ENCODE data around the gene SEPTIN7. TPM values are rescaled to one million over a fixed set of nuclear protein-coding genes. Genes with fewer than 3 reads are reported as not detected.
A peak's percentile ranks its signal among the peaks of the same experiment; 100 is the strongest.

Gene SEPTIN7
- polyA plus RNA-seq, 2 donors: 92.6 to 116 TPM

DNA sequence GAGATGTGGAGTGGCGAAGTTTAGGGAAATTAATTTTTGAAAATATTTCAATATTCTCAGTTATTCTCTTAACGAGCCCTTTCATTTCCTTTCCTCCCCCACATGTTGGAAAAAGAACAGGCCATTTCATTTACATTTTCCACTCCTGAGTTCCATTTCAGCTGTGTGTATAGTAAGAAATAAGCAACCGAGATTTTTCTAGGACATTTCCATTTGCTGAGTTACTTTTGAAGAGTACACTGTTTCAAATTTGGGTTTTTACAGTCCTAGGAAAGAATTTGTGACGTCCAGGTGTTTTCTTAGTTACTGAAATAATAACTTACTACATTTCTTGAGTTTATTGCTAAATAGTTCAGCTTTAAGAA lies 1.2 kb downstream of the SEPTIN7 start:
- Histone ChIP-seq H3K4me3 (ENCODE audit: low read depth in 1 of 2, low read length in 2 of 2) (peak overlapping the region; percentile 72 to 87), H3K27me3 (ENCODE audit: control insufficient read depth in 1 of 2, insufficient read depth in 2 of 2, low read length in 2 of 2) (no peaks in the 10 kb centered on the region), H3K36me3 (ENCODE audit: control insufficient read depth in 2 of 2, insufficient read depth in 2 of 2, low read length in 1 of 2) (no peaks in the 10 kb centered on the region), H3K4me1 (ENCODE audit: control insufficient read depth in 2 of 2, insufficient read depth in 2 of 2, low read length in 1 of 2) (no peaks in the 10 kb centered on the region), H3K27ac (ENCODE audit: low read depth in 2 of 2, low read length in 1 of 2) (peak overlapping the region; percentile 97), H3K9me3 (ENCODE audit: control insufficient read depth in 2 of 2, insufficient read depth in 1 of 2, low read depth in 1 of 2, low read length in 1 of 2) (no peaks in the 10 kb centered on the region)
- WGBS, 2 donors: 0% methylated on average over 4 of the region's 4 CpGs

DNA sequence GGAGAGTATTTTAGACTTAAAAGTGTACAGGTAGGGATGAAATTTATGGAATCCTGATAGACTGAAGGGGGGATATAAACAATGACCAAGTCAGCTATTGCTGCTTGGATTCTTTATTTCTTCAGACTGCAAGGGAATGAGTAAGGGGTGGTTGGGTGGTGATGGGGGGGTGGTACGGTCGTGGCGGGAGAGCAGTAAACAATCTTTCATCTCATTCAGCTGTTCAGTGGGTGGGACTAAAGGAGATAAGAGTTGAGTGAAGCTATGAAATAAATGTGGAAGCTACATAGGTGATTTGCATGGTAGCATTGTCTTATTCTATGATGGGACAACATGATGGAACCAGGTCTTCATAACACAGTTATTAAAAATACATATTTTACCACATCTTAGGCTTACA lies 1.8 kb downstream of the SEPTIN7 start:
- Histone ChIP-seq H3K9me3 (ENCODE audit: control insufficient read depth in 2 of 2, insufficient read depth in 1 of 2, low read depth in 1 of 2, low read length in 1 of 2) (no peaks in the 10 kb centered on the region), H3K27me3 (ENCODE audit: control insufficient read depth in 1 of 2, insufficient read depth in 2 of 2, low read length in 2 of 2) (no peaks in the 10 kb centered on the region), H3K36me3 (ENCODE audit: control insufficient read depth in 2 of 2, insufficient read depth in 2 of 2, low read length in 1 of 2) (no peaks in the 10 kb centered on the region), H3K4me1 (ENCODE audit: control insufficient read depth in 2 of 2, insufficient read depth in 2 of 2, low read length in 1 of 2) (no peaks in the 10 kb centered on the region), H3K27ac (ENCODE audit: low read depth in 2 of 2, low read length in 1 of 2) (no peak overlapping the region), H3K4me3 (ENCODE audit: low read depth in 1 of 2, low read length in 2 of 2) (peak overlapping the region in 1 of 2 donors; percentile 87)
- 6 to 18% methylated on average over 3 of the region's 3 CpGs for WGBS, 2 donors

DNA sequence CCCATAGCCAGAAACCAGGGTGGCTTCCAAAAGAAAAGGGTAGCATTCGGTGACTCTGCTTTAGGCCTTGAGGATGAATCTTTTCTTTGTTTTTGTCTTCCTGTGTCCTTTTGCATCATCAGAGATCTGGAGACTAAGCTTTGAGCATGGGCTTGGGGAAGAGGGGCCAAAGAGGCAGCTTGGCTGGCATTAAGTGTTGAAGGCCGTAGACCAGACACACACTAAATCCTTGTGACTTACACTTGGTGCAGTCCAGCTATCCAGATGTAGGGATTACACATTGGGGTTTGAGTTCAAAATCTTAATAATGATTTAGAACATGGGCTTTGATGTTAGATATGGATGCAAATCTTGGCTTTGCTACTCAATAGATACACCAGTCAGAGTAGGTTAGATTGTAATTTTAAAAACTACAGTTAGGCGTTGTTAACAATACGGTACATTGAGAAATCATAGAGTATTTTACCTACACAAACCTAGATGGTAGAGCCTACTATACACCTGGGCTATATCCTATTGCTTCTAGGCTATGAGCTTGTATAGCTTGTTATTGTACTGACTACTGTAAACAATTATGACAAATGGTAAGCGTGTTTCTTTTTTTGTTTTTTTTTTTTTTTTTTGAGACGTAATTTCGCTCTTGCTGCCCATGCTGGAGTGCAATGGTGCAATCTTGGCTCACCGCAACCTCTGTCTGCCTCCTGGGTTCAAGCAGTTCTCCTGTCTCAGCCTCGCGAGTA lies 3.5 kb downstream of the SEPTIN7 start:
- Histone ChIP-seq H3K36me3 (ENCODE audit: control insufficient read depth in 2 of 2, insufficient read depth in 2 of 2, low read length in 1 of 2) (no peaks in the 10 kb centered on the region), H3K9me3 (ENCODE audit: control insufficient read depth in 2 of 2, insufficient read depth in 1 of 2, low read depth in 1 of 2, low read length in 1 of 2) (no peaks in the 10 kb centered on the region), H3K27ac (ENCODE audit: low read depth in 2 of 2, low read length in 1 of 2) (no peak overlapping the region), H3K27me3 (ENCODE audit: control insufficient read depth in 1 of 2, insufficient read depth in 2 of 2, low read length in 2 of 2) (no peaks in the 10 kb centered on the region), H3K4me3 (ENCODE audit: low read depth in 1 of 2, low read length in 2 of 2) (no peak overlapping the region), H3K4me1 (ENCODE audit: control insufficient read depth in 2 of 2, insufficient read depth in 2 of 2, low read length in 1 of 2) (no peaks in the 10 kb centered on the region)
- 93 to 94% methylated on average over 10 of the region's 10 CpGs for WGBS, 2 donors

- Histone ChIP-seq H3K4me1 (ENCODE audit: control insufficient read depth in 2 of 2, insufficient read depth in 2 of 2, low read length in 1 of 2) (no peaks in the 10 kb centered on the region), H3K36me3 (ENCODE audit: control insufficient read depth in 2 of 2, insufficient read depth in 2 of 2, low read length in 1 of 2) (no peaks in the 10 kb centered on the region), H3K4me3 (ENCODE audit: low read depth in 1 of 2, low read length in 2 of 2) (no peak overlapping the region), H3K27ac (ENCODE audit: low read depth in 2 of 2, low read length in 1 of 2) (no peak overlapping the region), H3K27me3 (ENCODE audit: control insufficient read depth in 1 of 2, insufficient read depth in 2 of 2, low read length in 2 of 2) (no peaks in the 10 kb centered on the region), H3K9me3 (ENCODE audit: control insufficient read depth in 2 of 2, insufficient read depth in 1 of 2, low read depth in 1 of 2, low read length in 1 of 2) (no peaks in the 10 kb centered on the region)
- 44 to 50% methylated on average over 3 of the region's 3 CpGs for WGBS, 2 donors
These were observed 5.0 kb downstream of the SEPTIN7 start for GRCh38 chr7:35805876-35806275.

GRCh38 chr7:35816514-35816913 lies 15.7 kb downstream of the SEPTIN7 start:
- Histone ChIP-seq H3K27me3 (ENCODE audit: control insufficient read depth in 1 of 2, insufficient read depth in 2 of 2, low read length in 2 of 2) (no peaks in the 10 kb centered on the region), H3K27ac (ENCODE audit: low read depth in 2 of 2, low read length in 1 of 2) (no peak overlapping the region), H3K36me3 (ENCODE audit: control insufficient read depth in 2 of 2, insufficient read depth in 2 of 2, low read length in 1 of 2) (no peaks in the 10 kb centered on the region), H3K4me1 (ENCODE audit: control insufficient read depth in 2 of 2, insufficient read depth in 2 of 2, low read length in 1 of 2) (no peaks in the 10 kb centered on the region), H3K9me3 (ENCODE audit: control insufficient read depth in 2 of 2, insufficient read depth in 1 of 2, low read depth in 1 of 2, low read length in 1 of 2) (no peaks in the 10 kb centered on the region), H3K4me3 (ENCODE audit: low read depth in 1 of 2, low read length in 2 of 2) (no peak overlapping the region)
- 55 to 82% methylated on average over 1 of the region's 1 CpG for WGBS, 2 donors

DNA sequence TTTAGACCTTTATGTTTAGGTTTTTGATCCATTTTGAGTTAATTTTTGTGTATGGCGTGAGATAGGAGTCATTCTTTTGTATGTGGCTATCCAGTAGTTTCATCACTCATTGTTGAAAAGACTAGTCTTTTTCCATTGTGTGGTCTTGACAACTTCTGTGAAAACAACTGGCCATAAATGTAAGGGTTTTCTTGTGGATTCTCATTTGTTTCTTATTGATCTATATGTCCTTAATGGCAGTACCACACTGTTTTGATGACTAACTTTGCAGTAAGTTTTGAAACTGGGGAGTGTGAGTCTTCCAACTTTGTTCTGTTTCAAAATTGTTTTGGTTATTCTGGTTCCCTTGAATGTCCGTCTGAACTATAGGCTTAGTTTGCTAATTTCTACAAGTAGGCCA lies 16.3 kb downstream of the SEPTIN7 start:
- no peaks in the 10 kb centered on the region for H3K36me3 ChIP-seq (ENCODE audit: control insufficient read depth in 2 of 2, insufficient read depth in 2 of 2, low read length in 1 of 2)
- no peaks in the 10 kb centered on the region for H3K9me3 ChIP-seq (ENCODE audit: control insufficient read depth in 2 of 2, insufficient read depth in 1 of 2, low read depth in 1 of 2, low read length in 1 of 2)
- H3K4me3 ChIP-seq (ENCODE audit: low read depth in 1 of 2, low read length in 2 of 2): no peak overlapping the region
- no peaks in the 10 kb centered on the region for H3K4me1 ChIP-seq (ENCODE audit: control insufficient read depth in 2 of 2, insufficient read depth in 2 of 2, low read length in 1 of 2)
- WGBS, 2 donors: 76 to 87% methylated on average over 2 of the region's 2 CpGs
- no peak overlapping the region for H3K27ac ChIP-seq (ENCODE audit: low read depth in 2 of 2, low read length in 1 of 2)
- H3K27me3 ChIP-seq (ENCODE audit: control insufficient read depth in 1 of 2, insufficient read depth in 2 of 2, low read length in 2 of 2): no peaks in the 10 kb centered on the region

DNA sequence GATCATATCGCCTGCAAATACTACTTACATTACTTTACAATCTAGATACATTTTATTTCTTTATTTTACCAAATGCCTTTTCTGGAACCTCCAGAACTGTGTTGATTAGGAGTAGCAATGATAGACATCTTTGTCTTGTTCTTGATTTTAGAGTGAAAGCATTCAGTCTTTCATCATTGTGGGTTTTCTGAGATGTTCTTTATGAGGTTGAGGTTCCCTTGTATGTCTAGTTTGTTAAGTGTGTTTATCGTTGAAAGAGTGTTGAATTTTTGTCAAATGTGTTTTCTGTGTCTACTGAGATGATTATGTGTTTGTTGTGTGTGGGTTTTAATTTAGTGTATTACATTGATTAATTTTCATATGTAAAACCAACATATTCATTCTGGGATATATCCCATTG lies 17.1 kb downstream of the SEPTIN7 start:
- no peak overlapping the region for H3K27ac ChIP-seq (ENCODE audit: low read depth in 2 of 2, low read length in 1 of 2)
- H3K36me3 ChIP-seq (ENCODE audit: control insufficient read depth in 2 of 2, insufficient read depth in 2 of 2, low read length in 1 of 2): no peaks in the 10 kb centered on the region
- no peaks in the 10 kb centered on the region for H3K4me1 ChIP-seq (ENCODE audit: control insufficient read depth in 2 of 2, insufficient read depth in 2 of 2, low read length in 1 of 2)
- no peaks in the 10 kb centered on the region for H3K9me3 ChIP-seq (ENCODE audit: control insufficient read depth in 2 of 2, insufficient read depth in 1 of 2, low read depth in 1 of 2, low read length in 1 of 2)
- H3K4me3 ChIP-seq (ENCODE audit: low read depth in 1 of 2, low read length in 2 of 2): no peak overlapping the region
- no peaks in the 10 kb centered on the region for H3K27me3 ChIP-seq (ENCODE audit: control insufficient read depth in 1 of 2, insufficient read depth in 2 of 2, low read length in 2 of 2)
- WGBS, 2 donors: 91 to 94% methylated on average over 2 of the region's 2 CpGs

DNA sequence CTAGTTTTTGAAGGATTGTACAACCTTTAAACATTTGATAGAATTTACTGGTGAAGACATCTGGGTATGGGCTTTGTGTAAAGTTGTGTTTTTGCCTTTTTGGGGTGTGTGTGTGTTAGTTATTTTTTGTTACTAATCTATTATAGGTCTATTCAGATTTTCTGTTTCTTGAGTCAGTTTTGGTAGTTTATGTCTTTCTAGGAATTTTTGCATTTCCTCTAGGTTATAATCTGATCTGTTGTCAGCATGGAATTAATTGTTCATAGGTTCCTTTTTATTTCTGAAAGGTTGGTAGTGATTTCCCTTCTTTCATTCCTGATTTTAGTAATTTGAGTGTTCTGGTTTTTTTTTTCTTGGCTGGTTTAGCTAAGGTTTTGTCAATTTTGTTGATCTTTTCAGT lies 17.7 kb downstream of the SEPTIN7 start:
- Histone ChIP-seq H3K36me3 (ENCODE audit: control insufficient read depth in 2 of 2, insufficient read depth in 2 of 2, low read length in 1 of 2) (no peaks in the 10 kb centered on the region), H3K27ac (ENCODE audit: low read depth in 2 of 2, low read length in 1 of 2) (no peak overlapping the region), H3K27me3 (ENCODE audit: control insufficient read depth in 1 of 2, insufficient read depth in 2 of 2, low read length in 2 of 2) (no peaks in the 10 kb centered on the region), H3K4me1 (ENCODE audit: control insufficient read depth in 2 of 2, insufficient read depth in 2 of 2, low read length in 1 of 2) (no peaks in the 10 kb centered on the region), H3K9me3 (ENCODE audit: control insufficient read depth in 2 of 2, insufficient read depth in 1 of 2, low read depth in 1 of 2, low read length in 1 of 2) (no peaks in the 10 kb centered on the region), H3K4me3 (ENCODE audit: low read depth in 1 of 2, low read length in 2 of 2) (no peak overlapping the region)

- 74 to 76% methylated on average over 3 of the region's 3 CpGs for WGBS, 2 donors
- Histone ChIP-seq H3K4me1 (ENCODE audit: control insufficient read depth in 2 of 2, insufficient read depth in 2 of 2, low read length in 1 of 2) (no peaks in the 10 kb centered on the region), H3K36me3 (ENCODE audit: control insufficient read depth in 2 of 2, insufficient read depth in 2 of 2, low read length in 1 of 2) (no peaks in the 10 kb centered on the region), H3K27ac (ENCODE audit: low read depth in 2 of 2, low read length in 1 of 2) (no peak overlapping the region), H3K4me3 (ENCODE audit: low read depth in 1 of 2, low read length in 2 of 2) (no peak overlapping the region), H3K27me3 (ENCODE audit: control insufficient read depth in 1 of 2, insufficient read depth in 2 of 2, low read length in 2 of 2) (no peaks in the 10 kb centered on the region), H3K9me3 (ENCODE audit: control insufficient read depth in 2 of 2, insufficient read depth in 1 of 2, low read depth in 1 of 2, low read length in 1 of 2) (no peaks in the 10 kb centered on the region)
These were observed 18.5 kb downstream of the SEPTIN7 start for GRCh38 chr7:35819310-35819709.

DNA sequence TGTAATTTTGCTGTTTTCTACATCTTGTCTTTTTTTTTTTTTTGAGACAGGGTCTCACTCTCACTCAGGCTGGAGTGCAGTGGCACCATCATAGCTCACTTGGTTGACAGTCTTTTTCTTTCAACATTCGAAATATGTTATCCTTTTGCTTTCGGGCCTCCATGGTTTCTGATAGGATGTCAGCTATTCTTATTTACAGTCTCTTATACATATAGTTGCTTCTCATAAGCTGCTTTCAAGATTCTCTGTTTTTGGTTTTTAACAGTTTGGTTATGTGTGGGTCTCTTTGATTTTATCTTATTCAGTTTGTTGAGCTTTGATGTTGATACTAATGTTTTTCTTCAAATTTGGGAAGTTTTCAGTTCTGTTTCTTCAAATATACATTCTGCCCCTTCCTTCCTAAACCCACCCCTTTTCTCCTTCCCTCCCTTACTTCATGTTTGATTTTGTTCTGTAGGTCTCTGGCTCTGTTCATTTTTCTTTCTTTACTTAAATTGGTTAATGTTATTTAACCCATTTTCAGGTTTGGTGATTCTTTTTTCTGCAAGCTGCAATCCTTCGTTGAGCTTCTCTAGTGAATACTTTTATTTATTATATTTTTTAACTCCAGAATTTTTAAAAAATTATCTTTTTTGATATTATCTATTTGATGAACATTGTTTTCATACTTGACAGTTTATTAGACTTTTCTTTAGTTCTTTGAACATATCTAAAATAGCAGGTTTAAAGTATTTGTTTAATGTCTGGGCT lies 19.3 kb downstream of the SEPTIN7 start:
- 77% methylated on average over 3 of the region's 3 CpGs for WGBS, 2 donors
- no peaks in the 10 kb centered on the region for H3K4me1 ChIP-seq (ENCODE audit: control insufficient read depth in 2 of 2, insufficient read depth in 2 of 2, low read length in 1 of 2)
- H3K9me3 ChIP-seq (ENCODE audit: control insufficient read depth in 2 of 2, insufficient read depth in 1 of 2, low read depth in 1 of 2, low read length in 1 of 2): no peaks in the 10 kb centered on the region
- no peak overlapping the region for H3K4me3 ChIP-seq (ENCODE audit: low read depth in 1 of 2, low read length in 2 of 2)
- no peak overlapping the region for H3K27ac ChIP-seq (ENCODE audit: low read depth in 2 of 2, low read length in 1 of 2)
- no peaks in the 10 kb centered on the region for H3K27me3 ChIP-seq (ENCODE audit: control insufficient read depth in 1 of 2, insufficient read depth in 2 of 2, low read length in 2 of 2)
- no peaks in the 10 kb centered on the region for H3K36me3 ChIP-seq (ENCODE audit: control insufficient read depth in 2 of 2, insufficient read depth in 2 of 2, low read length in 1 of 2)

Measured in esophagus (tissue), 2 donors.